Peyer's patch (tissue), 4 donors: ENCODE data around the gene EXOSC5.

ENCODE experiments used
- CTCF ChIP-seq, 6 experiments: fragments of 450-650 bp in 4 of 6; fragments of 200-600 bp in 2 of 6; sonication (generic) in 1 of 6; IDR thresholded peaks; one replicate each; pipeline ENCODE4 v1.5.1; 2017 to 2019; ENCODE audit warnings: antibody characterized with exemption in 6 of 6, mild to moderate bottlenecking in 3 of 6, moderate library complexity in 1 of 6
- POLR2A ChIP-seq, 2 donors: fragments of 450-650 bp; IDR thresholded peaks; one replicate each; pipeline ENCODE4 v1.5.1; 2017; ENCODE audit warnings: antibody characterized with exemption in 2 of 2, mild to moderate bottlenecking in 2 of 2, moderate library complexity in 2 of 2

- TF ChIP-seq CTCF (IDR thresholded peaks at IDR 0.05) (no peak), POLR2A (IDR thresholded peaks at IDR 0.05) (no peak)
Measured at GRCh38 chr19:41356984-41357739, 40.0 kb downstream of the EXOSC5 start.
